ENCODE data around the gene DISP2.

DISP2 gene

GRCh38 chr15:40328176-40328575 is 29.8 kb upstream of the DISP2 start:
- DNase-seq (ENCODE audit: extremely low read depth, low read depth) = no peak
- H3K4me3 ChIP-seq (replicated peaks; ENCODE audit: low read depth, low read length) = no peak overlapping the region
- no peak for TF ChIP-seq CTCF (IDR thresholded peaks at IDR 0.05; ENCODE audit: low read depth, low read length, missing control alignments)

GRCh38 chr15:40328751-40329150 is 29.3 kb upstream of the DISP2 start:
- TF ChIP-seq CTCF (IDR thresholded peaks at IDR 0.05; ENCODE audit: low read depth, low read length, missing control alignments) = no peak
- no peak overlapping the region for H3K4me3 ChIP-seq (replicated peaks; ENCODE audit: low read depth, low read length)
- no peak for DNase-seq (ENCODE audit: extremely low read depth, low read depth)

GRCh38 chr15:40329804-40330203 is 28.2 kb upstream of the DISP2 start:
- H3K4me3 ChIP-seq (replicated peaks; ENCODE audit: low read depth, low read length) = no peak overlapping the region
- no peak for DNase-seq (ENCODE audit: extremely low read depth, low read depth)

GRCh38 chr15:40330368-40330836 is 27.6 kb upstream of the DISP2 start:
- no peak overlapping the region for H3K4me3 ChIP-seq (replicated peaks; ENCODE audit: low read depth, low read length)
- TF ChIP-seq CTCF (IDR thresholded peaks at IDR 0.05; ENCODE audit: low read depth, low read length, missing control alignments) = no peak
- no peak for DNase-seq (ENCODE audit: extremely low read depth, low read depth)

More at GRCh38 chr15:40329804-40330203, 28.2 kb upstream of the DISP2 start:
- TF ChIP-seq CTCF (IDR thresholded peaks at IDR 0.05; ENCODE audit: low read depth, low read length, missing control alignments) = no peak

GRCh38 chr15:40331026-40331425 is 27.0 kb upstream of the DISP2 start:
- no peak for TF ChIP-seq CTCF (IDR thresholded peaks at IDR 0.05; ENCODE audit: low read depth, low read length, missing control alignments)
- no peak overlapping the region for H3K4me3 ChIP-seq (replicated peaks; ENCODE audit: low read depth, low read length)
- DNase-seq (ENCODE audit: extremely low read depth, low read depth) = no peak

- no peak overlapping the region for H3K4me3 ChIP-seq (replicated peaks; ENCODE audit: low read depth, low read length)
- no peak for TF ChIP-seq CTCF (IDR thresholded peaks at IDR 0.05; ENCODE audit: low read depth, low read length, missing control alignments)
- no peak for DNase-seq (ENCODE audit: extremely low read depth, low read depth)
Observed at GRCh38 chr15:40331637-40332036, 26.4 kb upstream of the DISP2 start.

GRCh38 chr15:40332113-40332781 is 25.8 kb upstream of the DISP2 start:
- H3K4me3 ChIP-seq (replicated peaks; ENCODE audit: low read depth, low read length) = no peak overlapping the region
- no peak for TF ChIP-seq CTCF (IDR thresholded peaks at IDR 0.05; ENCODE audit: low read depth, low read length, missing control alignments)
- no peak for DNase-seq (ENCODE audit: extremely low read depth, low read depth)
